Panc1 (cell line): ENCODE data around the gene ACTL7A.

Experiments
- SIN3A ChIP-seq: IDR thresholded peaks from 2 replicates; pipeline ENCODE4 v1.6.1; 2012; ENCODE audit warnings: low read depth, mild to moderate bottlenecking, low read length, moderate library complexity, borderline replicate concordance; ENCODE audit not compliant: insufficient read depth
- TF ChIP-seq, protein P1 (sequence below): fragments of 450-650 bp; IDR thresholded peaks from 2 replicates; pipeline ENCODE4 v1.5.1; 2017; ENCODE audit warnings: mild to moderate bottlenecking

- TF ChIP-seq, protein P1, sequence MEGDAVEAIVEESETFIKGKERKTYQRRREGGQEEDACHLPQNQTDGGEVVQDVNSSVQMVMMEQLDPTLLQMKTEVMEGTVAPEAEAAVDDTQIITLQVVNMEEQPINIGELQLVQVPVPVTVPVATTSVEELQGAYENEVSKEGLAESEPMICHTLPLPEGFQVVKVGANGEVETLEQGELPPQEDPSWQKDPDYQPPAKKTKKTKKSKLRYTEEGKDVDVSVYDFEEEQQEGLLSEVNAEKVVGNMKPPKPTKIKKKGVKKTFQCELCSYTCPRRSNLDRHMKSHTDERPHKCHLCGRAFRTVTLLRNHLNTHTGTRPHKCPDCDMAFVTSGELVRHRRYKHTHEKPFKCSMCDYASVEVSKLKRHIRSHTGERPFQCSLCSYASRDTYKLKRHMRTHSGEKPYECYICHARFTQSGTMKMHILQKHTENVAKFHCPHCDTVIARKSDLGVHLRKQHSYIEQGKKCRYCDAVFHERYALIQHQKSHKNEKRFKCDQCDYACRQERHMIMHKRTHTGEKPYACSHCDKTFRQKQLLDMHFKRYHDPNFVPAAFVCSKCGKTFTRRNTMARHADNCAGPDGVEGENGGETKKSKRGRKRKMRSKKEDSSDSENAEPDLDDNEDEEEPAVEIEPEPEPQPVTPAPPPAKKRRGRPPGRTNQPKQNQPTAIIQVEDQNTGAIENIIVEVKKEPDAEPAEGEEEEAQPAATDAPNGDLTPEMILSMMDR: no peak
- TF ChIP-seq SIN3A: no peak
Observed at GRCh38 chr9:108905494-108905893, 43.4 kb downstream of the ACTL7A start.
